Central memory CD8-positive, alpha-beta T cell (primary cell): ENCODE data around the gene CDH20.

ENCODE experiments used
- ATAC-seq: fragments of 150-1000 bp; cut with Tn5 transposase; replicated peaks from 2 replicates; pipeline ENCODE4 v1.10.0; 2022; ENCODE audit warnings: mild to moderate bottlenecking, moderate FRiP score, moderate number of reproducible peaks; ENCODE audit not compliant: poor library complexity, severe bottlenecking; ENCODE audit errors: extremely low read depth
- DNase-seq, 2 donors: peaks; one replicate each; pipeline ENCODE4 v3.0.0; 2021; ENCODE audit warnings: low spot score in 2 of 2
- H3K27ac Mint-ChIP-seq: one replicate; pipeline ENCODE4 v1.8.0; 2022; ENCODE audit warnings: low read depth, mild to moderate bottlenecking, moderate library complexity, mixed read lengths
- H3K27me3 Mint-ChIP-seq: one replicate; pipeline ENCODE4 v1.8.0; 2022; ENCODE audit warnings: mixed read lengths
- H3K36me3 Mint-ChIP-seq: one replicate; pipeline ENCODE4 v1.8.0; 2022; ENCODE audit warnings: mild to moderate bottlenecking, moderate library complexity, mixed read lengths; ENCODE audit not compliant: insufficient read depth
- H3K4me1 Mint-ChIP-seq: one replicate; pipeline ENCODE4 v1.8.0; 2022; ENCODE audit warnings: mixed read lengths
- H3K4me3 Mint-ChIP-seq: one replicate; pipeline ENCODE4 v1.8.0; 2022; ENCODE audit warnings: mild to moderate bottlenecking, moderate library complexity, mixed read lengths
- H3K9me3 Mint-ChIP-seq: one replicate; pipeline ENCODE4 v1.8.0; 2022; ENCODE audit warnings: mixed read lengths

CDH20 gene

GRCh38 chr18:61400716-61401115, 67.5 kb downstream of the CDH20 start:
- Mint-ChIP-seq H3K27ac (no peak overlapping the region), H3K27me3 (no peaks in the 10 kb centered on the region), H3K36me3 (no peaks in the 10 kb centered on the region), H3K9me3 (no peaks in the 10 kb centered on the region), H3K4me3 (no peak overlapping the region), H3K4me1 (no peaks in the 10 kb centered on the region)
- no peak for DNase-seq
- no peak for ATAC-seq

- H3K27me3 Mint-ChIP-seq = no peaks in the 10 kb centered on the region
- H3K27ac Mint-ChIP-seq = no peak overlapping the region
- no peak for ATAC-seq
- H3K4me3 Mint-ChIP-seq = no peak overlapping the region
- no peaks in the 10 kb centered on the region for H3K4me1 Mint-ChIP-seq
- no peaks in the 10 kb centered on the region for H3K36me3 Mint-ChIP-seq
- H3K9me3 Mint-ChIP-seq = peaks cover 6% of the 10 kb centered on the region
- no peak for DNase-seq
Observed at GRCh38 chr18:61402726-61403125, 69.5 kb downstream of the CDH20 start.

- H3K27ac Mint-ChIP-seq = no peak overlapping the region
- H3K36me3 Mint-ChIP-seq = no peaks in the 10 kb centered on the region
- H3K4me3 Mint-ChIP-seq = no peak overlapping the region
- DNase-seq = no peak
- no peaks in the 10 kb centered on the region for H3K9me3 Mint-ChIP-seq
- no peak for ATAC-seq
- H3K4me1 Mint-ChIP-seq = no peaks in the 10 kb centered on the region
- H3K27me3 Mint-ChIP-seq = no peaks in the 10 kb centered on the region
Observed at GRCh38 chr18:61413396-61413795, 80.2 kb downstream of the CDH20 start.

GRCh38 chr18:61414086-61414485, 80.9 kb downstream of the CDH20 start:
- H3K36me3 Mint-ChIP-seq = no peaks in the 10 kb centered on the region
- H3K4me1 Mint-ChIP-seq = no peaks in the 10 kb centered on the region
- no peak overlapping the region for H3K27ac Mint-ChIP-seq
- H3K9me3 Mint-ChIP-seq = no peaks in the 10 kb centered on the region
- H3K27me3 Mint-ChIP-seq = no peaks in the 10 kb centered on the region
- H3K4me3 Mint-ChIP-seq = no peak overlapping the region
- no peak for ATAC-seq
- no peak for DNase-seq

GRCh38 chr18:61419763-61420162, 86.5 kb downstream of the CDH20 start:
- no peaks in the 10 kb centered on the region for H3K4me1 Mint-ChIP-seq
- H3K9me3 Mint-ChIP-seq = peaks cover under 1% of the 10 kb centered on the region
- ATAC-seq (no peak), DNase-seq (no peak)
- no peaks in the 10 kb centered on the region for H3K27me3 Mint-ChIP-seq
- H3K27ac Mint-ChIP-seq = no peak overlapping the region
- H3K4me3 Mint-ChIP-seq = no peak overlapping the region
- H3K36me3 Mint-ChIP-seq = no peaks in the 10 kb centered on the region

- DNase-seq = no peak
- ATAC-seq = no peak
- Mint-ChIP-seq H3K4me3 (no peak overlapping the region), H3K36me3 (no peaks in the 10 kb centered on the region), H3K4me1 (no peaks in the 10 kb centered on the region), H3K9me3 (peaks cover 6% of the 10 kb centered on the region), H3K27me3 (no peaks in the 10 kb centered on the region), H3K27ac (no peak overlapping the region)
Observed at GRCh38 chr18:61420218-61420885, 87.1 kb downstream of the CDH20 start.

GRCh38 chr18:61426492-61427053, 93.3 kb downstream of the CDH20 start:
- Mint-ChIP-seq H3K27ac (no peak overlapping the region), H3K36me3 (no peaks in the 10 kb centered on the region), H3K27me3 (no peaks in the 10 kb centered on the region), H3K4me1 (no peaks in the 10 kb centered on the region), H3K9me3 (peaks cover 12% of the 10 kb centered on the region), H3K4me3 (no peak overlapping the region)
- ATAC-seq (no peak), DNase-seq (no peak)

- H3K4me3 Mint-ChIP-seq = no peak overlapping the region
- H3K27ac Mint-ChIP-seq = no peak overlapping the region
- no peaks in the 10 kb centered on the region for H3K27me3 Mint-ChIP-seq
- H3K4me1 Mint-ChIP-seq = no peaks in the 10 kb centered on the region
- no peak for DNase-seq
- ATAC-seq = no peak
- H3K9me3 Mint-ChIP-seq = peaks cover 18% of the 10 kb centered on the region
- H3K36me3 Mint-ChIP-seq = no peaks in the 10 kb centered on the region
Observed at GRCh38 chr18:61428266-61428665, 95.0 kb downstream of the CDH20 start.

GRCh38 chr18:61432590-61432989, 99.4 kb downstream of the CDH20 start:
- H3K27ac Mint-ChIP-seq = no peak overlapping the region
- DNase-seq (no peak), ATAC-seq (no peak)
- no peak overlapping the region for H3K4me3 Mint-ChIP-seq
- H3K27me3 Mint-ChIP-seq = no peaks in the 10 kb centered on the region
- peaks cover 18% of the 10 kb centered on the region for H3K9me3 Mint-ChIP-seq
- H3K4me1 Mint-ChIP-seq = no peaks in the 10 kb centered on the region
- H3K36me3 Mint-ChIP-seq = no peaks in the 10 kb centered on the region

GRCh38 chr18:61435064-61435652, 101.9 kb downstream of the CDH20 start:
- ATAC-seq = no peak
- no peak for DNase-seq
- H3K4me3 Mint-ChIP-seq = no peak overlapping the region
- H3K27ac Mint-ChIP-seq = no peak overlapping the region
- H3K36me3 Mint-ChIP-seq = no peaks in the 10 kb centered on the region
- no peaks in the 10 kb centered on the region for H3K27me3 Mint-ChIP-seq
- no peaks in the 10 kb centered on the region for H3K4me1 Mint-ChIP-seq
- peaks cover 12% of the 10 kb centered on the region for H3K9me3 Mint-ChIP-seq

- peaks cover 8% of the 10 kb centered on the region for H3K9me3 Mint-ChIP-seq
- no peaks in the 10 kb centered on the region for H3K4me1 Mint-ChIP-seq
- no peak overlapping the region for H3K27ac Mint-ChIP-seq
- H3K27me3 Mint-ChIP-seq = no peaks in the 10 kb centered on the region
- no peak for DNase-seq
- no peak overlapping the region for H3K4me3 Mint-ChIP-seq
- H3K36me3 Mint-ChIP-seq = no peaks in the 10 kb centered on the region
- no peak for ATAC-seq
Observed at GRCh38 chr18:61443081-61443725, 110.0 kb downstream of the CDH20 start.

- no peak for DNase-seq
- no peak overlapping the region for H3K4me3 Mint-ChIP-seq
- no peak overlapping the region for H3K27ac Mint-ChIP-seq
- H3K27me3 Mint-ChIP-seq = no peaks in the 10 kb centered on the region
- H3K4me1 Mint-ChIP-seq = no peaks in the 10 kb centered on the region
- ATAC-seq = no peak
- no peaks in the 10 kb centered on the region for H3K36me3 Mint-ChIP-seq
- peaks cover 8% of the 10 kb centered on the region for H3K9me3 Mint-ChIP-seq
Observed at GRCh38 chr18:61448316-61448715, 115.1 kb downstream of the CDH20 start.
